ENCODE results near the gene CNTN4.

GRCh38 chr3:2415083-2415482 lies 316.4 kb downstream of the CNTN4 start:
- TF ChIP-seq CTCF (IDR thresholded peaks at IDR 0.05) (no peak), POLR2A (IDR thresholded peaks at IDR 0.05) (no peak)

Data from ovary (tissue), 3 donors.